Epithelial cell of proximal tubule (primary cell): Measurements from ENCODE around the gene NR2F2. TPM values are rescaled to one million over a fixed set of nuclear protein-coding genes. Genes with fewer than 3 reads are reported as not detected.

ENCODE experiments used
- DNase-seq: peaks from one replicate; pipeline ENCODE4 v3.0.0-alpha.2; 2011; ENCODE audit warnings: low read depth
- H3K4me3 ChIP-seq: 2 replicates; pipeline ENCODE4 v1.5.1; 2011; ENCODE audit warnings: low read depth, mild to moderate bottlenecking, low read length
- total RNA-seq: library from RNA; depleted of rRNA; stranded (reverse); fragments of >200 nt; gene quantifications from 2 replicates; pipeline ENCODE4 v1.2.3, GENCODE V29; 2015
- TF ChIP-seq, protein P1 (sequence below): conservative IDR thresholded peaks from 2 replicates; pipeline ENCODE4 v1.5.1; 2012; ENCODE audit warnings: low read depth, mild to moderate bottlenecking, low read length

NR2F2 gene
- total RNA-seq, 1 donor from 2014 or later: 17.6 TPM

DNA sequence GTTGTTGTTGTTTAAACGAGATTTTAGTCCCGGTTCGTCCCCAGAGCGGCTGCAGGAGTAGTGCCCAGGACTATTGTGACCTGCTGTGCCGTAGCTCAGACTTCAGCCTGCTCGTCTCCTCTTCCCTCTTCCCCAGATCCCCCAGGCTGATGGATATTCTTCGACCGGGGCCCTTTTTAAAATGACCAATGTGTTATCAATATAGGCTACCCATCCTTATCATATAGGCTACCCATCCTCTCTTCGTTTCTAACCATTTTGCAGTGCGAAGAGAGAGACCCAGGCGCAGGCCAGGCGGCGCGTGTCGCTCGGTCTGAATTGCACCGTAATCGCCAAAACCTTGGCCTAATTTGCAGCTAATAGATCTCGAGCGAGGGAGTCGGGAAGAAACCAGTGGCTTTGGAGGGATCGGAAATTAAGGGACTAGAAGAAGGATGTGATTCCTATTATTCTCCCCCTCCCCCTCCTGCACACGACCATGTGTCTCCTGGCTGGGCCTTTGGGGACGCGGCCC lies 23.0 kb downstream of the NR2F2 start:
- no peak for DNase-seq
- TF ChIP-seq, protein P1, sequence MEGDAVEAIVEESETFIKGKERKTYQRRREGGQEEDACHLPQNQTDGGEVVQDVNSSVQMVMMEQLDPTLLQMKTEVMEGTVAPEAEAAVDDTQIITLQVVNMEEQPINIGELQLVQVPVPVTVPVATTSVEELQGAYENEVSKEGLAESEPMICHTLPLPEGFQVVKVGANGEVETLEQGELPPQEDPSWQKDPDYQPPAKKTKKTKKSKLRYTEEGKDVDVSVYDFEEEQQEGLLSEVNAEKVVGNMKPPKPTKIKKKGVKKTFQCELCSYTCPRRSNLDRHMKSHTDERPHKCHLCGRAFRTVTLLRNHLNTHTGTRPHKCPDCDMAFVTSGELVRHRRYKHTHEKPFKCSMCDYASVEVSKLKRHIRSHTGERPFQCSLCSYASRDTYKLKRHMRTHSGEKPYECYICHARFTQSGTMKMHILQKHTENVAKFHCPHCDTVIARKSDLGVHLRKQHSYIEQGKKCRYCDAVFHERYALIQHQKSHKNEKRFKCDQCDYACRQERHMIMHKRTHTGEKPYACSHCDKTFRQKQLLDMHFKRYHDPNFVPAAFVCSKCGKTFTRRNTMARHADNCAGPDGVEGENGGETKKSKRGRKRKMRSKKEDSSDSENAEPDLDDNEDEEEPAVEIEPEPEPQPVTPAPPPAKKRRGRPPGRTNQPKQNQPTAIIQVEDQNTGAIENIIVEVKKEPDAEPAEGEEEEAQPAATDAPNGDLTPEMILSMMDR: no peak
- peak overlapping the region; percentile 77 for H3K4me3 ChIP-seq

DNA sequence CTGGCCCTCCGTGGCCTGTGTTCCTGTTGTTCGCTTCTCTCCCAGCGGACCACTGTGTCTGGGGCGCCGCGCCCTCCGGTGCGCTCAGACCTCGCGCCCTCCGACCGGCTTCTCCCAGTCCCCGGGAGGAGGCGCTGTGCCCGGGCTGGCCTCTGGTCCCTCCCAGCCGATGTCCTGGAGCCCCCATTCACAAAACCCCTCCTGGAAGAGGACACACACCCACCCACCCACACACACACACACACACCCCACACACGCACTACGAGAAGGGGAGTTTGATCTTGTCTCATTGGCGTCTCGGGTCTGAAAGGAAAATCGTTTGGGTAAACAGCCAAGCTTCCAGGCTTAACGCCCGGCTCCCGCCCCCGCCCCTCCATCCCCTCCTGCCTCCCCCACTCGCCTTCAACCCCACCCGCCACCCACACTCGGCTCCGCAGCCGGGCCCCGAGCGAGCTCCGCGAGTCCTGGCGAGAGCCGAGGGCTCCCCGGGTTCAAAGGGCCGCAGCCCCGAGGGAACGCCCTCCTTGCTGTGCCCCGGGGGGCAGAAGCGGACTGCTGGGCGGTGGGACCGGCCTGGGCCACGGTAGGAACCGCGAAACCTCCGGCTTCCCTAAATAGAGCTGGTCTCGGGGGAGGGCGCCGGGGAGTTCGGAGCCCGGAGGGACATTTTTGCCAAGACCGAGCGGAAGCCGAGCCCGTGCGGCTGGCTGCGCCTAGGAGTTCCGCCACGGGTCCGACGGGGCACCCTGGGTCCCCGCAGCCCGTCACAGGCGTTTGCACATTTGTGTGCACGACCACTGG lies 23.6 kb downstream of the NR2F2 start:
- no peak for DNase-seq
- TF ChIP-seq, protein P1: peak; percentile 62
- peak overlapping the region; percentile 77 for H3K4me3 ChIP-seq

DNA sequence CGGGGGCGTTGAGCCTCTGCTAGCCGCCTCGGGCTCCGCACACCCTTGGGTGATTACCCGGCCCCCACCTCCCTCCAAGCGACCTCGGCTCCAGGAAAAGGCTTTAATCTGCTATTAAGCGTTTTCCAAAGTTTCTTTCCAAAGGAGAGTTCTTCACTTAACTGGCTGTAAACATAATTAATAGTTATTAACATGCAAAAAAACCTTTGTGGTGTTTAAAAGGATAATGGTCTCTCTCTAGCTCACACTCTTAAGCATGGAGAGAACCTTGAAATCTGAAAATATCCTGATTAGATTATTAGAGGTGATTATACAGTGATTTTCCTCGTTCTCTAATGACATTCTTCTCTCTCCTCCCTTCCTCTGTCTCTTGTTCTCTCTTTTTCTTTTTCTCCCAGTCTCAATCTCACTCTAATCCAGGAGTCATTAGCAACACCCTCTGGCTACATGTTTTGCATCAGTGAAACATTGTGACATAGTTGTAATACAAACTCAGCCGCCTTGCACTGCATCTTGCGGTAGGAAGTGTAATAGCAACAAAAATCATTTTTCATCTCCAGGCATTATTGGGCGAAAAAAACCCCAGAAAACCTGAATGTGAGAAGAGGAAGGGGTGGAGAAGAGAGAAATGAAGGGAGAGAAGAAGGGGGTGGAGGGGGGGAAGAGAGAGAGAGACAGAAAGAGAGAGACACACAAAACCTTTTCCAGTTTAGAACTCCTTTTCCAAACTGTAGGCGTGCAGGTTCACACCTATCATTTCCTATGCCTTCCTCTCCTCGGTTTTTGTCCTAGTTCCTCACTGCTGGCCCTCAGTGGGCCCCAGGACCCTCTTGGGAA lies 24.4 kb downstream of the NR2F2 start:
- TF ChIP-seq, protein P1: peak; percentile 51
- peak overlapping the region; percentile 77 for H3K4me3 ChIP-seq
- no peak for DNase-seq

DNA sequence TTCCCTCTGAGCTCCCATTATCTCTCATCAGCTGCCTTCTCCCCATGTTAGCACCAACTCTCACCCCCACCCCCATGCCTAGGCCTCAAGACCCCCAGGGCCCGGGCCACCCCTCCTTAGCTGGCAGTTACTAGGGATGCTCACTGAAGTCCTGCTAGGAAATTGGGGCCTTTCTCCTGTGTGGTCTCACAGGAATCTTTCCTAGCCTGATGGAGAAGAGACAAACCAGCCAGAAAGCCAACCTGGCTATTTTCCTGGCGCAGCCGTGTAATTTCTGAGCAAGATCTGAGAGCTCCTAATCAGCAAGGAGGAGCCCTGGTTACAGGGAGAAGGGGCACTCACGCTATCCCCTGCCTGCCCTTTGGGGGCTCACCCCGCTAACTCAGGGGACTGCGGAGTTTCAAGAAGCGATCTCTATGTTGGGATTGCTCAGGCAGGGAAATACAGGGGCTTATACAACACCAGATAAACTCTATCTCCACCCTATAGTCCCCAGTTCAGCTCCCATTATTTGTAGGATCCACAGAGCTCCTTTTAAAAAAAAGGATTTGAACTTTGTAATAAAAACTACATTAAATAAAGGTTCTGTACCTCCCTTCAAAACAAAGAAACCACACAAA lies 25.2 kb downstream of the NR2F2 start:
- peak overlapping the region; percentile 77 for H3K4me3 ChIP-seq
- TF ChIP-seq, protein P1: no peak
- DNase-seq: no peak

DNA sequence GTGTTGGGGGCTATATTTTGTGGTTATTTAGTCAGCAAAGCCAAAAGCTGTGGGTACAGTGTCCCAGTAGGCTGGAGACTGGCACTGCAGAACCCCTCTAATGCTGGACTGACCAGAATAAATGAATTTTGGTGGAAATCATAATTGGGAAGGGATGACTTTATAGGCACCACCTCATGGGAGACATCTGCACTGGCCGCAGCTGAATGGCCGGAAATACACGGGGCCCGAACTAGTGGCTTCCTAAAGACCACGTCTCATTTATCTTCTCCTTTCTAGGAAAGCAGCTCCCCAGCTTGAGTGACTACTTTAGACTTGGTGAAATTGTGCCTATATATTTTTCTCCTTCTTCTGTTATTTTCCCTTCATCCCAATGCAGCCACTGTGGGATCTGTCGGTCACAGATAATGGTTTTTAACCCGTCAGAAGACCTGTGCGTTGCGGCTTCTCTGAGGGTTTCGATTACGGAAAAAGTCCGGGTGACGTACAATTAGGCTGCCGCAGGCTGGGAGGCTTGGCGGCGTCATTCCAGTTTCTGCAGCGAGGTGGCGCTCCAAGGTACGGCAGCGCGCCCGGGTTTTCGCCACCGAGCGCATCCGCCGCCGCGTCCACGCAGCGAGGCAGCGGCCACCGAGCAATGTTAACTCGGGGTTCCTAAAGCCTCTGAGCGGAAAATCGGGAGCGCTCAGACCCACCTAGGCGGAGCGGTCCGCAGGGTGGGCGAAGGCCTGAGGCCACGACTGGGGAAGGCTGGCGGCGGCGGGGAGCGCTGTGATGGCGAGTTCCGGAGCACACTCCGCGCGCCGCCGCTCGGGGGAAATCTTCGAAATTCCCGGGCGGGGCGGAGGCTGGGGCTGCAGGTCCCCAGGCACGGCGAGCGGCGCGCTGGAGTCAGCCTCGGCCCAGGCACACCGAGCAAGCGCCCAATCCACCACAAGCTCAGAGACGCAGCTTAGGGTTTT lies 26.3 kb downstream of the NR2F2 start:
- no peak for DNase-seq
- TF ChIP-seq, protein P1: peak; percentile 81
- H3K4me3 ChIP-seq: peak overlapping the region; percentile 74
